Measurements from ENCODE around the gene TENM3.

DNA sequence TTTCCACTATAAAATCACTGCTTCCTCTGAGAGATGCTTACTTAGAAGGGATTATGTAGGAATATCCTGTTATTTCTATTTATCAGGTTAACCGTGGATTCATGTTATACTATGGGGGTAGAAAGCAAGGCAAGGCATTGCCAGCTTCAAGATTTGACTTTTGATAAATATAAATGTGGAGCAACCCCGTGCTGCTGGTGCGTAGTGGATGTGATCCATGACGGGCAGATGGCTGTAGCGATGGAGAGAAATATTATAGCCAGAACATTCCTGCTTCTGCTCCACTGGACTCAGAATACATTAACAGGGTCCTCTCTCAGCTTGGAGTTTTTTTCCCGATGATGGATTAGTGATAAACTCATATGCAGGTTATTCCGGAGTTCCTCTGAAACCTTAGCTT is 157.6 kb downstream of the TENM3 start:
- TF ChIP-seq, protein P1, sequence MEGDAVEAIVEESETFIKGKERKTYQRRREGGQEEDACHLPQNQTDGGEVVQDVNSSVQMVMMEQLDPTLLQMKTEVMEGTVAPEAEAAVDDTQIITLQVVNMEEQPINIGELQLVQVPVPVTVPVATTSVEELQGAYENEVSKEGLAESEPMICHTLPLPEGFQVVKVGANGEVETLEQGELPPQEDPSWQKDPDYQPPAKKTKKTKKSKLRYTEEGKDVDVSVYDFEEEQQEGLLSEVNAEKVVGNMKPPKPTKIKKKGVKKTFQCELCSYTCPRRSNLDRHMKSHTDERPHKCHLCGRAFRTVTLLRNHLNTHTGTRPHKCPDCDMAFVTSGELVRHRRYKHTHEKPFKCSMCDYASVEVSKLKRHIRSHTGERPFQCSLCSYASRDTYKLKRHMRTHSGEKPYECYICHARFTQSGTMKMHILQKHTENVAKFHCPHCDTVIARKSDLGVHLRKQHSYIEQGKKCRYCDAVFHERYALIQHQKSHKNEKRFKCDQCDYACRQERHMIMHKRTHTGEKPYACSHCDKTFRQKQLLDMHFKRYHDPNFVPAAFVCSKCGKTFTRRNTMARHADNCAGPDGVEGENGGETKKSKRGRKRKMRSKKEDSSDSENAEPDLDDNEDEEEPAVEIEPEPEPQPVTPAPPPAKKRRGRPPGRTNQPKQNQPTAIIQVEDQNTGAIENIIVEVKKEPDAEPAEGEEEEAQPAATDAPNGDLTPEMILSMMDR (IDR thresholded peaks at IDR 0.05): no peak
- TF ChIP-seq POLR2A (IDR thresholded peaks at IDR 0.05): no peak

All from lower leg skin (tissue), 3 donors.